ENCODE results near the gene NEDD9.
A peak's percentile ranks its signal among the peaks of the same experiment; 100 is the strongest.

NEDD9 gene

GRCh38 chr6:11142296-11143027 lies 90.0 kb downstream of the NEDD9 start:
- H3K9me3 ChIP-seq (ENCODE audit: control insufficient read depth, insufficient read depth, low read depth, low read length), result no peaks in the 10 kb centered on the region
- ChIA-PET CTCF (interaction anchor here (0.8 to 5.8 kb wide), 12 partner anchors 10 to 365 kb away, joined by 3 to 110 read pairs (median 5); partner anchors contain the start of gene SMIM13), POLR2A (no interaction called here)
- no peak overlapping the region for H3K4me3 ChIP-seq (ENCODE audit: low read depth, low read length)
- no peaks in the 10 kb centered on the region for H3K36me3 ChIP-seq (ENCODE audit: control insufficient read depth in 2 of 2, insufficient read depth in 1 of 2, low read length in 2 of 2)
- TF ChIP-seq ZNF140 (tag by site-specific recombination; IDR thresholded peaks at IDR 0.05) (no peak), ZBTB1 (tag by site-specific recombination; IDR thresholded peaks at IDR 0.05) (no peak)
- TF ChIP-seq, protein P1, sequence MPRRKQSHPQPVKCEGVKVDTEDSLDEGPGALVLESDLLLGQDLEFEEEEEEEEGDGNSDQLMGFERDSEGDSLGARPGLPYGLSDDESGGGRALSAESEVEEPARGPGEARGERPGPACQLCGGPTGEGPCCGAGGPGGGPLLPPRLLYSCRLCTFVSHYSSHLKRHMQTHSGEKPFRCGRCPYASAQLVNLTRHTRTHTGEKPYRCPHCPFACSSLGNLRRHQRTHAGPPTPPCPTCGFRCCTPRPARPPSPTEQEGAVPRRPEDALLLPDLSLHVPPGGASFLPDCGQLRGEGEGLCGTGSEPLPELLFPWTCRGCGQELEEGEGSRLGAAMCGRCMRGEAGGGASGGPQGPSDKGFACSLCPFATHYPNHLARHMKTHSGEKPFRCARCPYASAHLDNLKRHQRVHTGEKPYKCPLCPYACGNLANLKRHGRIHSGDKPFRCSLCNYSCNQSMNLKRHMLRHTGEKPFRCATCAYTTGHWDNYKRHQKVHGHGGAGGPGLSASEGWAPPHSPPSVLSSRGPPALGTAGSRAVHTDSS (tag by site-specific recombination; IDR thresholded peaks at IDR 0.05), result peak; percentile 91
- TF ChIP-seq, protein P2, sequence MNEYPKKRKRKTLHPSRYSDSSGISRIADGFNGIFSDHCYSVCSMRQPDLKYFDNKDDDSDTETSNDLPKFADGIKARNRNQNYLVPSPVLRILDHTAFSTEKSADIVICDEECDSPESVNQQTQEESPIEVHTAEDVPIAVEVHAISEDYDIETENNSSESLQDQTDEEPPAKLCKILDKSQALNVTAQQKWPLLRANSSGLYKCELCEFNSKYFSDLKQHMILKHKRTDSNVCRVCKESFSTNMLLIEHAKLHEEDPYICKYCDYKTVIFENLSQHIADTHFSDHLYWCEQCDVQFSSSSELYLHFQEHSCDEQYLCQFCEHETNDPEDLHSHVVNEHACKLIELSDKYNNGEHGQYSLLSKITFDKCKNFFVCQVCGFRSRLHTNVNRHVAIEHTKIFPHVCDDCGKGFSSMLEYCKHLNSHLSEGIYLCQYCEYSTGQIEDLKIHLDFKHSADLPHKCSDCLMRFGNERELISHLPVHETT (tag by site-specific recombination; IDR thresholded peaks at IDR 0.05), result no peak
- no peaks in the 10 kb centered on the region for H3K4me1 ChIP-seq (ENCODE audit: control insufficient read depth, insufficient read depth, low read length)
- no peak overlapping the region for H3K27ac ChIP-seq (ENCODE audit: extremely low read depth, low read depth, low read length)

GRCh38 chr6:11141295-11141694 lies 91.2 kb downstream of the NEDD9 start:
- ChIA-PET POLR2A (no interaction called here), CTCF (interaction anchor here (0.6 to 1.3 kb wide), 3 partner anchors 105 to 355 kb away, joined by 3 to 5 read pairs (median 3); no protein-coding TSS in a partner anchor)
- H3K4me3 ChIP-seq (ENCODE audit: low read depth, low read length), result no peak overlapping the region
- no peaks in the 10 kb centered on the region for H3K36me3 ChIP-seq (ENCODE audit: control insufficient read depth in 2 of 2, insufficient read depth in 1 of 2, low read length in 2 of 2)
- TF ChIP-seq TSHZ1 (tag by site-specific recombination; IDR thresholded peaks at IDR 0.05; ENCODE audit: borderline replicate concordance), result no peak
- TF ChIP-seq GLIS1 (tag by site-specific recombination; IDR thresholded peaks at IDR 0.05), result no peak
- no peak for TF ChIP-seq ZNF843 (tag by site-specific recombination; IDR thresholded peaks at IDR 0.05)
- no peak for TF ChIP-seq ZBTB48 (tag by site-specific recombination; IDR thresholded peaks at IDR 0.05)
- TF ChIP-seq SETDB1 (IDR thresholded peaks at IDR 0.05; ENCODE audit: insufficient read length, low read length), result no peak
- TF ChIP-seq ZNF404 (tag by site-specific recombination; IDR thresholded peaks at IDR 0.05), result no peak
- H3K9me3 ChIP-seq (ENCODE audit: control insufficient read depth, insufficient read depth, low read depth, low read length), result no peaks in the 10 kb centered on the region
- no peaks in the 10 kb centered on the region for H3K4me1 ChIP-seq (ENCODE audit: control insufficient read depth, insufficient read depth, low read length)
- no peak overlapping the region for H3K27ac ChIP-seq (ENCODE audit: extremely low read depth, low read depth, low read length)

DNA sequence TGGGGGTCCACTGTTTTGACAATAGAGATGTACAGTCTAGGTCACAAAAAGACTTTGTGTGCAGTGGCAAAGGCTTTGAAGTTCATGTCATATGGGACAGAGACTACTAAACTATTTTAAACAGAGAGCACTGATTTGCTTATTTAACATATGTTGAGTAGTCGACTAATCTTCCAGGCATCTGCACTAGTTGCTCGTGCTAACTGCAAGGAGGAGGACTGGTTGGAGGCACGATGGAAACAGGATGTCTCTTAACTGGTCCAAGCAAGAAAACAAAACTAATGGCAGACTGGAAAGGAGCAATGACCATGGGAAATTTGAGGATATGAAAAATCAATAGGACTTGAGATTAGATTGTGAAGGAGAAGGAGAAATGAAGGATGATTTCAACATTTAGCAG lies 92.4 kb downstream of the NEDD9 start:
- no peak for TF ChIP-seq HIC1 (tag by site-specific recombination; IDR thresholded peaks at IDR 0.05)
- H3K9me3 ChIP-seq (ENCODE audit: control insufficient read depth, insufficient read depth, low read depth, low read length), result no peaks in the 10 kb centered on the region
- no peaks in the 10 kb centered on the region for H3K4me1 ChIP-seq (ENCODE audit: control insufficient read depth, insufficient read depth, low read length)
- POLR2A ChIA-PET, result no interaction called here
- peaks cover under 1 to 9% of the 10 kb centered on the region in 2 experiments; a peak in 1 of 3 replicates for H3K36me3 ChIP-seq (ENCODE audit: control insufficient read depth in 2 of 2, insufficient read depth in 1 of 2, low read length in 2 of 2)
- H3K4me3 ChIP-seq (ENCODE audit: low read depth, low read length), result no peak overlapping the region
- CTCF ChIA-PET, result interaction anchor here (0.6 to 0.9 kb wide), 3 partner anchors 17 to 320 kb away, joined by 3 to 7 read pairs (median 3); no protein-coding TSS in a partner anchor
- H3K27ac ChIP-seq (ENCODE audit: extremely low read depth, low read depth, low read length), result no peak overlapping the region
